GM13977 (cell line): Measurements from ENCODE around the gene SCYL1.
A peak's percentile ranks its signal among the peaks of the same experiment; 100 is the strongest.

Source experiments
- DNase-seq: peaks from one replicate; pipeline ENCODE4 v3.0.0; 2012; ENCODE audit warnings: low spot score
- CTCF ChIP-seq: IDR thresholded peaks from 2 replicates; pipeline ENCODE4 v1.5.1; 2012; ENCODE audit warnings: mild to moderate bottlenecking, control low read depth; ENCODE audit not compliant: insufficient read depth; ENCODE audit errors: extremely low read depth, missing control alignments
- in situ Hi-C: fragments of 300-500 bp; cut with MboI; formaldehyde crosslinking; loops from one replicate; pipeline ENCODE4 v1.12.0; 2022; ENCODE audit warnings: low sequenced_read_pairs, low pct_unique_long_range_greater_than_20kb, mixed read lengths, inconsistent platforms; ENCODE audit not compliant: unreplicated experiment

Gene SCYL1

DNA sequence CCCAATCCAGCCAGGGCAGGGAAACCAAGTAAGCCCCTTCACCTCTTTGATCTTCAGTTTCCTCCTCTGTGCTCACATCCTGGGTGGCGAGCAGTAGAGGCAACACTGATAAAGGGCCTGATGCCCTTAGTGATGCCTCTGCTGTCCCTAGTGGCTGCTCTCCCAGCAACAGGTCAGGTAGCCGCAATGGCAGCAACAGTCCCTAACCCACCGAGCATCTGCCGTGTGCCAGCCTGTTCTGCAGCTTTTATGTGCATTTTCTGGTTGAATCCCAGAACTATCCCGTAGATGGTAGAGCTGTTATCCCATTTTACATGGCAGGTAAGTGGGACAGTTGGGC lies 5.2 kb downstream of the SCYL1 start:
- no peak for DNase-seq
- in situ Hi-C loops = no loop called here
- TF ChIP-seq CTCF = peak; percentile 17

GRCh38 chr11:65532388-65533064 lies 7.6 kb downstream of the SCYL1 start:
- TF ChIP-seq CTCF = no peak
- in situ Hi-C loops = no loop called here
- DNase-seq = no peak

DNA sequence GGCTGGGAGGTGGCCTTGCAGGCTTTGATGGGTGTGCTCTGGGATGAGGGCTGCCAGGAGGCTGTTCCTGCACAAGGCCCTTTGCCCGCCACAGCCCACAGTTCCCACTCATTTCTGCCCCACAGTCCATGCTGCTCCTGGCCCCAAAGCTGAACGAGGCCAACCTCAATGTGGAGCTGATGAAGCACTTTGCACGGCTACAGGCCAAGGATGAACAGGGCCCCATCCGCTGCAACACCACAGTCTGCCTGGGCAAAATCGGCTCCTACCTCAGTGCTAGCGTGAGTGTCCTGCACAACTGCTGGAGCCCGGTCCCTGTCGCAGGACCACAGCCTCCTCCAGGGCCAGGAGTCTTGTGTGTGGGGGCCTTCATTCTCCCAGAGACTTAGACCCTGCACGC lies 10.2 kb downstream of the SCYL1 start:
- DNase-seq = no peak
- TF ChIP-seq CTCF = no peak
- in situ Hi-C loops = no loop called here

DNA sequence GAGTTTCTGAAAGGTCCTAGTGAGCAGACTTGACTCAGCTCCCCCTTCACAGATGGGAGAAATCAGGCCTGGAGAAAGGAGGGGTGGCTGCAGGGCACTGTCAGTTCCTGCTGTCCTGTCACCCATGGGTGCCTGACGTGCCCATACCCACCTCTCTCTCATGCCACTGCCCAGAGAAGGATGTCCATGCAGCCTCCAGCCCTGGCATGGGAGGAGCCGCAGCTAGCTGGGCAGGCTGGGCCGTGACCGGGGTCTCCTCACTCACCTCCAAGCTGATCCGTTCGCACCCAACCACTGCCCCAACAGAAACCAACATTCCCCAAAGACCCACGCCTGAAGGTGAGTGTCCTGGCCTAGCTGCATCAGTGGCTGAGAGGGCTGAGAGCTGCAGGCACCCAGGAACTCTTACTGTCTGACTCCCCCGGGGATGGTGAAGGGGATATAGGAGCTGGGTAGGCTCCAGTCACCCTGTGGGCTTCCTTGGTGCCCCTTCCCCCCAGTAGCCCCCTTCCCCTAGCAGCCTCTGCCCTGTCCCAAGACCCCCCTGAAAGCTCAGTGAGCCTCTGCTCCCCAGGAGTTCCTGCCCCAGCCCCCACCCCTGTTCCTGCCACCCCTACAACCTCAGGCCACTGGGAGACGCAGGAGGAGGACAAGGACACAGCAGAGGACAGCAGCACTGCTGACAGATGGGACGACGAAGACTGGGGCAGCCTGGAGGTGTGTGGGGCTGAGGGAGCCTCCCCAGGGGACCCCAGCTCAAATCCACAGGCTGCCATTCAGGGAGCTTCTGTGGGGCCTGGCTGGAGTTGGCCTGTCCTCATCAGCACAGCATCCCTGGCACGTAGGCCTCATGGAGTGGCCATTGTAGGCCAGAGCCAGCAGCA lies 11.8 kb downstream of the SCYL1 start:
- TF ChIP-seq CTCF = no peak
- in situ Hi-C loops = no loop called here
- no peak for DNase-seq

DNA sequence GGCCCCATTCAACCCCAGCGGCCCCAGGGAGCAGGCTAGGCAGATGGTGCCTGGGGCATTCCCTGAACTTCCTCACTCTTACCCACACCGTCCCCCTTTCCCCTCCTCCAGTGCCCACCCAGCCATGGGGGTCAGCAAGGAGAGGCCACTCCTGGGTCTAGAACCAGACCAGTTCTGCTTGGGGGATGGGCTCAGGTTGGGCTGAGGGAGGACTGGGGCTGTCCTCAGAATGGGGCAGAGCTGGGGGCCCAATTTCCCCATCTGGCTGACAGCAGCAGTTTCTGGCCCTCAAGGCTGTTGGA lies 12.4 kb downstream of the SCYL1 start:
- DNase-seq = no peak
- TF ChIP-seq CTCF = no peak
- in situ Hi-C loops = no loop called here

GRCh38 chr11:65537620-65538231 lies 12.8 kb downstream of the SCYL1 start:
- TF ChIP-seq CTCF = no peak
- no peak for DNase-seq
- in situ Hi-C loops = no loop called here
